Astrocyte (in vitro differentiated cells and primary cell): ENCODE measurements around the gene KLK4. TPM values are rescaled to one million over a fixed set of nuclear protein-coding genes. Genes with fewer than 3 reads are reported as not detected.

Source experiments
- DNase-seq: peaks from one replicate; pipeline ENCODE4 v3.0.0-alpha.2; 2010; ENCODE audit warnings: low read depth
- FAIRE-seq: peaks from 2 replicates; lab custom pipeline; 2011; peaks lifted over from hg19 to GRCh38; lab: Jason Lieb, UNC
- H2AFZ ChIP-seq: 2 replicates; pipeline ENCODE4 v1.6.0; 2012; ENCODE audit warnings: low read depth, low read length, inconsistent platforms
- H3K27ac ChIP-seq: 2 replicates; pipeline ENCODE4 v1.5.1; 2011; ENCODE audit warnings: low read depth, low read length, inconsistent platforms
- H3K27me3 ChIP-seq: 2 replicates; pipeline ENCODE4 v1.6.0; 2011; ENCODE audit warnings: low read length, inconsistent platforms; ENCODE audit not compliant: insufficient read depth
- H3K36me3 ChIP-seq: 2 replicates; pipeline ENCODE4 v1.5.1; 2011; ENCODE audit warnings: low read length, inconsistent platforms; ENCODE audit not compliant: insufficient read depth
- H3K4me1 ChIP-seq: 2 replicates; pipeline ENCODE4 v1.5.1; 2011; ENCODE audit warnings: low read length, inconsistent platforms; ENCODE audit not compliant: insufficient read depth
- H3K4me2 ChIP-seq: 2 replicates; pipeline ENCODE4 v1.6.0; 2012; ENCODE audit warnings: low read length, inconsistent platforms
- H3K4me3 ChIP-seq: 2 replicates; pipeline ENCODE4 v1.5.1; 2011; ENCODE audit warnings: low read depth, mild to moderate bottlenecking, low read length, inconsistent platforms; ENCODE audit not compliant: insufficient read depth
- H3K79me2 ChIP-seq: 2 replicates; pipeline ENCODE4 v1.6.0; 2012; ENCODE audit warnings: mild to moderate bottlenecking, low read length, inconsistent platforms; ENCODE audit not compliant: insufficient read depth
- H3K9ac ChIP-seq: 2 replicates; pipeline ENCODE4 v1.6.0; 2012; ENCODE audit warnings: mild to moderate bottlenecking, low read length, inconsistent platforms
- H3K9me3 ChIP-seq: 2 replicates; pipeline ENCODE4 v1.5.1; 2012; ENCODE audit warnings: low read depth, mild to moderate bottlenecking, low read length, inconsistent platforms; ENCODE audit not compliant: insufficient read depth
- H4K20me1 ChIP-seq: 2 replicates; pipeline ENCODE4 v1.6.0; 2012; ENCODE audit warnings: low read length, inconsistent platforms; ENCODE audit not compliant: insufficient read depth
- H3K27ac Mint-ChIP-seq: one replicate; pipeline ENCODE4 v1.8.0; 2021; ENCODE audit warnings: mild to moderate bottlenecking, mixed read lengths; ENCODE audit not compliant: unreplicated experiment
- H3K27me3 Mint-ChIP-seq: one replicate; pipeline ENCODE4 v1.8.0; 2021; ENCODE audit warnings: low read depth, mixed read lengths; ENCODE audit not compliant: unreplicated experiment
- H3K36me3 Mint-ChIP-seq: one replicate; pipeline ENCODE4 v1.8.0; 2021; ENCODE audit warnings: low read depth, mixed read lengths; ENCODE audit not compliant: unreplicated experiment
- H3K4me1 Mint-ChIP-seq: one replicate; pipeline ENCODE4 v1.8.0; 2021; ENCODE audit warnings: low read depth, mixed read lengths; ENCODE audit not compliant: unreplicated experiment
- H3K4me3 Mint-ChIP-seq: one replicate; pipeline ENCODE4 v1.8.0; 2021; ENCODE audit warnings: mild to moderate bottlenecking, moderate library complexity, mixed read lengths; ENCODE audit not compliant: unreplicated experiment
- H3K9me3 Mint-ChIP-seq: one replicate; pipeline ENCODE4 v1.8.0; 2021; ENCODE audit warnings: mild to moderate bottlenecking, mixed read lengths; ENCODE audit not compliant: unreplicated experiment
- CTCF ChIP-seq: IDR thresholded peaks from 2 replicates; pipeline ENCODE4 v1.5.1; 2011; ENCODE audit warnings: low read depth, mild to moderate bottlenecking, inconsistent platforms, low read length, moderate library complexity; ENCODE audit not compliant: insufficient read depth
- EZH2 ChIP-seq: IDR thresholded peaks from 2 replicates; pipeline ENCODE4 v1.6.1; 2012; ENCODE audit warnings: mild to moderate bottlenecking, low read length, inconsistent platforms; ENCODE audit not compliant: insufficient read depth
- total RNA-seq: library from RNA; stranded (reverse); gene quantifications from 2 replicates; pipeline ENCODE4 v1.2.1, GENCODE V29; 2021

KLK4 gene
- total RNA-seq, 1 donor from 2014 or later: not detected

GRCh38 chr19:50861010-50861409 lies 50.2 kb downstream of the KLK4 start:
- Mint-ChIP-seq H3K4me3 (no peak overlapping the region), H3K27ac (no peak overlapping the region), H3K4me1 (no peaks in the 10 kb centered on the region), H3K36me3 (no peaks in the 10 kb centered on the region), H3K9me3 (peaks cover 2% of the 10 kb centered on the region), H3K27me3 (no peaks in the 10 kb centered on the region)
- H4K20me1 ChIP-seq: no peaks in the 10 kb centered on the region
- FAIRE-seq (no peak), DNase-seq (no peak)
- no peaks in the 10 kb centered on the region for H3K79me2 ChIP-seq
- no peaks in the 10 kb centered on the region for H3K36me3 ChIP-seq
- no peaks in the 10 kb centered on the region for H3K4me1 ChIP-seq
- H3K9me3 ChIP-seq: no peaks in the 10 kb centered on the region
- H3K27ac ChIP-seq: no peak overlapping the region
- H3K9ac ChIP-seq: no peak overlapping the region
- H2AFZ ChIP-seq: no peak overlapping the region
- no peak overlapping the region for H3K4me2 ChIP-seq
- no peak overlapping the region for H3K4me3 ChIP-seq
- TF ChIP-seq CTCF: no peak
- no peak for TF ChIP-seq EZH2
- H3K27me3 ChIP-seq: no peaks in the 10 kb centered on the region

GRCh38 chr19:50859849-50860248 lies 51.3 kb downstream of the KLK4 start:
- Histone ChIP-seq H3K9me3 (no peaks in the 10 kb centered on the region), H3K4me1 (no peaks in the 10 kb centered on the region), H3K9ac (no peak overlapping the region), H4K20me1 (no peaks in the 10 kb centered on the region), H3K79me2 (no peaks in the 10 kb centered on the region), H3K27ac (no peak overlapping the region), H3K4me2 (no peak overlapping the region), H3K27me3 (no peaks in the 10 kb centered on the region), H2AFZ (no peak overlapping the region), H3K36me3 (no peaks in the 10 kb centered on the region), H3K4me3 (no peak overlapping the region)
- H3K27me3 Mint-ChIP-seq: peaks cover 3% of the 10 kb centered on the region
- no peak overlapping the region for H3K4me3 Mint-ChIP-seq
- no peaks in the 10 kb centered on the region for H3K36me3 Mint-ChIP-seq
- DNase-seq (no peak), FAIRE-seq (no peak)
- H3K4me1 Mint-ChIP-seq: no peaks in the 10 kb centered on the region
- H3K9me3 Mint-ChIP-seq: peaks cover 2% of the 10 kb centered on the region
- H3K27ac Mint-ChIP-seq: no peak overlapping the region
- TF ChIP-seq CTCF (no peak), EZH2 (no peak)

- H3K27me3 Mint-ChIP-seq: peaks cover 5% of the 10 kb centered on the region
- Histone ChIP-seq H3K79me2 (no peaks in the 10 kb centered on the region), H3K4me3 (no peak overlapping the region), H3K36me3 (no peaks in the 10 kb centered on the region), H3K4me2 (no peak overlapping the region), H3K27me3 (no peaks in the 10 kb centered on the region), H2AFZ (no peak overlapping the region), H3K9ac (no peak overlapping the region), H4K20me1 (no peaks in the 10 kb centered on the region), H3K4me1 (no peaks in the 10 kb centered on the region), H3K27ac (no peak overlapping the region), H3K9me3 (no peaks in the 10 kb centered on the region)
- DNase-seq (no peak), FAIRE-seq (no peak)
- H3K36me3 Mint-ChIP-seq: no peaks in the 10 kb centered on the region
- TF ChIP-seq EZH2 (no peak), CTCF (no peak)
- no peak overlapping the region for H3K4me3 Mint-ChIP-seq
- H3K4me1 Mint-ChIP-seq: no peaks in the 10 kb centered on the region
- peaks cover 7% of the 10 kb centered on the region for H3K9me3 Mint-ChIP-seq
- H3K27ac Mint-ChIP-seq: no peak overlapping the region
These were observed 52.3 kb downstream of the KLK4 start for GRCh38 chr19:50858886-50859285.
